Left lung (tissue), 10 donors: ENCODE data around the gene RSPO1. TPM values are rescaled to one million over a fixed set of nuclear protein-coding genes. Genes with fewer than 3 reads are reported as not detected.

Experiments used
- ATAC-seq: fragments of 200-7000 bp; cut with Tn5 transposase; one replicate; pipeline ENCODE4 v1.9.1; 2020; ENCODE audit warnings: moderate library complexity
- DNase-seq, 4 donors: peaks; one replicate each; pipeline ENCODE4 v3.0.0-alpha.2; 2013 to 2020
- H3K27ac ChIP-seq, 2 donors: fragments of 200-600 bp; sonication (generic) in 1 of 2; one replicate each; pipeline versions ENCODE4 v1.5.0 to v1.8.0; 2020 to 2021
- H3K27me3 ChIP-seq, 2 donors: fragments of 200-600 bp; sonication (generic) in 1 of 2; one replicate each; pipeline versions ENCODE4 v1.5.0 to v1.8.0; 2020 to 2021
- H3K36me3 ChIP-seq, 2 donors: fragments of 200-600 bp; sonication (generic) in 1 of 2; one replicate each; pipeline versions ENCODE4 v1.5.0 to v1.8.0; 2020 to 2021
- H3K4me1 ChIP-seq, 2 donors: fragments of 200-600 bp; one replicate each; pipeline ENCODE4 v1.8.0; 2021
- H3K4me3 ChIP-seq, 2 donors: fragments of 200-600 bp; sonication (generic) in 1 of 2; one replicate each; pipeline versions ENCODE4 v1.5.0 to v1.8.0; 2020 to 2021; ENCODE audit warnings: mild to moderate bottlenecking in 1 of 2
- H3K9me3 ChIP-seq, 2 donors: fragments of 200-600 bp; sonication (generic) in 1 of 2; one replicate each; pipeline versions ENCODE4 v1.5.0 to v1.8.0; 2020 to 2021
- intact Hi-C, 2 donors: fragments of 100-400 bp; cut with DNase I; formaldehyde crosslinking; loops; one replicate each; pipeline versions ENCODE4 v1.11.2 to v1.14.2; 2022
- polyA plus RNA-seq, 6 donors: library from polyadenylated mRNA; unstranded; fragments of 120-200 nt; gene quantifications; one replicate each; pipeline ENCODE4 v1.2.1, GENCODE V29; 2013; ENCODE audit not compliant: insufficient read length in 6 of 6
- total RNA-seq, 2 donors: library from RNA; stranded (reverse); fragmentation: NEBNext Ultra II Directional; extraction: Animal tissue kit (Norgen Biotek cat#: 25700); gene quantifications; one replicate each; pipeline ENCODE4 v1.2.1, GENCODE V29; 2021
- TF ChIP-seq, protein P1 (sequence below), 2 donors: fragments of 200-600 bp; sonication (generic) in 1 of 2; IDR thresholded peaks; one replicate each; pipeline versions ENCODE4 v1.5.0 to v1.8.0; 2021; ENCODE audit warnings: antibody characterized with exemption in 2 of 2
- donor health status: DM: no; HTN: yes; CAD: no.
- donor health status: DM: no; HTN: no; CAD: no.

RSPO1 gene
- total and polyA plus RNA-seq, 8 donors, result 0.52 to 2.2 (median 1.5) TPM

DNA sequence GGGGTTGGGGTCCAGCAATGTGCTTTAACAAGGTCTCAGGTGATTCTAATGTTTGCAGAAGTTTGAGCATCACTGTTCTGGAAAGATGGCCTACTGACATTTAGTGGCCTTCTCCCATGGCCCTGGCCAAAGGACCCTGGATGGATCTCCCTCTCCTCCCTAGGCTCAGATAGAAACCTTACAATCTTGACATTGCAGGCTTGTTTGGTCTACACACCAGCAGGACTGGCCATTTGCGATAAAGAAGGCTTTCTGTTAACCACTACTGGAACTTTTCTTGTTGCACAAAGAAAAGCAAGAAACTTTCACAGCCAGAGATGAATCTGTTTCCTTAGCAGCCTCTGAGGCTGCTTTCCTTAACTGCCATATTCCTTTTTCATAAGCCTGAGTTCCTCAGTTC is 71.7 kb downstream of the RSPO1 start:
- Histone ChIP-seq H3K4me3 (no peak overlapping the region), H3K9me3 (no peaks in the 10 kb centered on the region), H3K4me1 (no peaks in the 10 kb centered on the region), H3K36me3 (peaks cover 6 to 53% of the 10 kb centered on the region in 2 donors), H3K27me3 (no peaks in the 10 kb centered on the region), H3K27ac (no peak overlapping the region)
- ATAC-seq (no peak), DNase-seq (no peak)
- TF ChIP-seq, protein P1, sequence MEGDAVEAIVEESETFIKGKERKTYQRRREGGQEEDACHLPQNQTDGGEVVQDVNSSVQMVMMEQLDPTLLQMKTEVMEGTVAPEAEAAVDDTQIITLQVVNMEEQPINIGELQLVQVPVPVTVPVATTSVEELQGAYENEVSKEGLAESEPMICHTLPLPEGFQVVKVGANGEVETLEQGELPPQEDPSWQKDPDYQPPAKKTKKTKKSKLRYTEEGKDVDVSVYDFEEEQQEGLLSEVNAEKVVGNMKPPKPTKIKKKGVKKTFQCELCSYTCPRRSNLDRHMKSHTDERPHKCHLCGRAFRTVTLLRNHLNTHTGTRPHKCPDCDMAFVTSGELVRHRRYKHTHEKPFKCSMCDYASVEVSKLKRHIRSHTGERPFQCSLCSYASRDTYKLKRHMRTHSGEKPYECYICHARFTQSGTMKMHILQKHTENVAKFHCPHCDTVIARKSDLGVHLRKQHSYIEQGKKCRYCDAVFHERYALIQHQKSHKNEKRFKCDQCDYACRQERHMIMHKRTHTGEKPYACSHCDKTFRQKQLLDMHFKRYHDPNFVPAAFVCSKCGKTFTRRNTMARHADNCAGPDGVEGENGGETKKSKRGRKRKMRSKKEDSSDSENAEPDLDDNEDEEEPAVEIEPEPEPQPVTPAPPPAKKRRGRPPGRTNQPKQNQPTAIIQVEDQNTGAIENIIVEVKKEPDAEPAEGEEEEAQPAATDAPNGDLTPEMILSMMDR (IDR thresholded peaks at IDR 0.05), result no peak
- intact Hi-C loops, result no loop called here

Other genes with a start within 250 kb of the RSPO1 start
- gene ZC3H12A, start 160.3 kb downstream of the RSPO1 start, total RNA-seq, result 10 to 100 TPM; 10.2 to 28.0 TPM
- 1 to 10 TPM; 1.1 to 3.2 (median 1.9) TPM for gene ZC3H12A, start 160.3 kb downstream of the RSPO1 start, polyA plus RNA-seq
- gene MEAF6, start 120.1 kb downstream of the RSPO1 start, total RNA-seq, result 10 to 100 TPM; 47.7 to 56.0 TPM
- gene MEAF6, start 120.1 kb downstream of the RSPO1 start, polyA plus RNA-seq, result 10 to 100 TPM; 84.2 to 94.7 (median 87.9) TPM
- gene SNIP1, start 80.6 kb downstream of the RSPO1 start, total RNA-seq, result 10 to 100 TPM; 12.3 to 12.6 TPM
- 10 to 100 TPM; 12.3 to 17.3 (median 14.3) TPM for gene SNIP1, start 80.6 kb downstream of the RSPO1 start, polyA plus RNA-seq
- 10 to 100 TPM; 17.9 to 24.1 TPM for gene DNALI1, start 78.0 kb downstream of the RSPO1 start, total RNA-seq
- 10 to 100 TPM; 44.3 to 60.5 (median 51.6) TPM for gene DNALI1, start 78.0 kb downstream of the RSPO1 start, polyA plus RNA-seq
- gene GNL2, start 39.0 kb downstream of the RSPO1 start, total RNA-seq, result 10 to 100 TPM; 32.2 to 41.8 TPM
- 10 to 100 TPM; 56.6 to 70.8 (median 65.3) TPM for gene GNL2, start 39.0 kb downstream of the RSPO1 start, polyA plus RNA-seq
- gene CDCA8, start 57.6 kb upstream of the RSPO1 start, total RNA-seq, result 1 to 10 TPM; 3.4 to 5.8 TPM
- 10 to 100 TPM; 12.9 to 32.6 (median 16.4) TPM for gene CDCA8, start 57.6 kb upstream of the RSPO1 start, polyA plus RNA-seq
- 1 to 10 TPM; 2.3 to 3.2 TPM for gene EPHA10, start 130.2 kb upstream of the RSPO1 start, total RNA-seq
- under 1 TPM; 0.13 to 0.25 (median 0.18) TPM for gene EPHA10, start 130.2 kb upstream of the RSPO1 start, polyA plus RNA-seq
- 10 to 100 TPM in 1 of 2 donors, 1 to 10 TPM in 1; 8.6 to 11.2 TPM for gene MANEAL, start 159.0 kb upstream of the RSPO1 start, total RNA-seq
- gene MANEAL, start 159.0 kb upstream of the RSPO1 start, polyA plus RNA-seq, result 1 to 10 TPM; 4.3 to 5.8 (median 5.2) TPM
- 10 to 100 TPM; 43.0 to 54.3 TPM for gene C1orf122, start 172.9 kb upstream of the RSPO1 start, total RNA-seq
- gene C1orf122, start 172.9 kb upstream of the RSPO1 start, polyA plus RNA-seq, result 10 to 100 TPM; 18.6 to 38.1 (median 26.0) TPM
- gene YRDC, start 173.3 kb upstream of the RSPO1 start, total RNA-seq, result 10 to 100 TPM; 13.1 to 16.9 TPM
- 10 to 100 TPM in 5 of 6 donors, 1 to 10 TPM in 1; 9.8 to 14.7 (median 11.9) TPM for gene YRDC, start 173.3 kb upstream of the RSPO1 start, polyA plus RNA-seq
- gene MTF1, start 224.7 kb upstream of the RSPO1 start, total RNA-seq, result 10 to 100 TPM; 16.8 to 37.4 TPM
- gene MTF1, start 224.7 kb upstream of the RSPO1 start, polyA plus RNA-seq, result 1 to 10 TPM; 7.5 to 9.6 (median 8.9) TPM